Activated CD4-positive, alpha-beta T cell treated with anti-CD3 and anti-CD28 coated beads, Interleukin-2, amount 50 U/mL, for 24 hours (primary cell): ENCODE measurements around the gene ZNF618.
"Not testable (repeated sequence)": the region's sequence is repeated elsewhere in the genome, so short reads cannot be mapped to it uniquely, and the experiment has no call there.

ENCODE experiments used
- DNase-seq, 2 donors: peaks; one replicate each; pipeline ENCODE4 v3.0.0-alpha.2; 2020; ENCODE audit warnings: low read depth in 1 of 2, low spot score in 1 of 2

The ZNF618 gene

GRCh38 chr9:114078021-114078780, 202.1 kb downstream of the ZNF618 start, which contains the start of gene AMBP:
Gene AMBP (minus strand): TSS chr9:114078300. CDS start chr9:114078209, 91 bp downstream.
- no peak for DNase-seq

- no peak for DNase-seq
Observed at GRCh38 chr9:114078781-114079156, 202.7 kb downstream of the ZNF618 start.

GRCh38 chr9:114080195-114080772, 204.2 kb downstream of the ZNF618 start:
- no peak for DNase-seq

- DNase-seq, result no peak
Observed at GRCh38 chr9:114080773-114081440, 204.8 kb downstream of the ZNF618 start.

GRCh38 chr9:114081441-114082016, 205.4 kb downstream of the ZNF618 start:
- DNase-seq, result no peak

- DNase-seq, result peak; percentile 57 to 83
Observed at GRCh38 chr9:114082017-114082762, 206.1 kb downstream of the ZNF618 start.

GRCh38 chr9:114082763-114083412, 206.8 kb downstream of the ZNF618 start:
- DNase-seq, result not testable (repeated sequence)

- DNase-seq, result no peak
Observed at GRCh38 chr9:114083666-114084065, 207.6 kb downstream of the ZNF618 start.

GRCh38 chr9:114084282-114085073, 208.4 kb downstream of the ZNF618 start:
- no peak for DNase-seq

- no peak for DNase-seq
Observed at GRCh38 chr9:114085387-114085789, 209.3 kb downstream of the ZNF618 start.

GRCh38 chr9:114086009-114086408, 209.9 kb downstream of the ZNF618 start:
- DNase-seq, result no peak

GRCh38 chr9:114086607-114087006, 210.5 kb downstream of the ZNF618 start:
- no peak for DNase-seq

GRCh38 chr9:114087721-114088120, 211.6 kb downstream of the ZNF618 start:
- no peak for DNase-seq

GRCh38 chr9:114088571-114089170, 212.6 kb downstream of the ZNF618 start:
- DNase-seq, result no peak

- no peak for DNase-seq
Observed at GRCh38 chr9:114089206-114089840, 213.2 kb downstream of the ZNF618 start.

GRCh38 chr9:114090798-114091197, 214.7 kb downstream of the ZNF618 start:
- no peak for DNase-seq

GRCh38 chr9:114091711-114092110, 215.6 kb downstream of the ZNF618 start:
- no peak for DNase-seq

GRCh38 chr9:114092336-114092735, 216.2 kb downstream of the ZNF618 start:
- DNase-seq, result no peak

- no peak for DNase-seq
Observed at GRCh38 chr9:114093031-114093471, 216.9 kb downstream of the ZNF618 start.
